CD4-positive, alpha-beta T cell (primary cell): Measurements from ENCODE around the gene LRIG3. TPM values are rescaled to one million over a fixed set of nuclear protein-coding genes. Genes with fewer than 3 reads are reported as not detected.

ENCODE experiments used
- ATAC-seq: fragments of 200-7000 bp; cut with Tn5 transposase; one replicate; pipeline ENCODE4 v1.10.0; 2022; ENCODE audit warnings: mild to moderate bottlenecking; ENCODE audit not compliant: poor library complexity
- CTCF ChIA-PET: fragments of 350-600 bp; sonication (Branson Sonifier 250); formaldehyde crosslinking; loops from one replicate; lab custom pipeline; 2021; ENCODE audit warnings: antibody characterized with exemption, inconsistent platforms; lab: Charles Lee
- POLR2A ChIA-PET: fragments of 350-600 bp; sonication (Branson Sonifier 250); formaldehyde crosslinking; loops from one replicate; lab custom pipeline; 2021; ENCODE audit warnings: antibody characterized with exemption, inconsistent platforms; lab: Charles Lee
- DNase-seq, 14 experiments: peaks; one replicate each; pipeline ENCODE4 v3.0.0-alpha.2; 2013 to 2020; ENCODE audit warnings: mixed read lengths in 2 of 14
- H3K27ac ChIP-seq, 2 donors: one replicate each; pipeline versions ENCODE4 v1.5.1 to v1.7.0; 2013; ENCODE audit warnings: low read length in 2 of 2, low read depth in 1 of 2, mild to moderate bottlenecking in 1 of 2
- H3K27me3 ChIP-seq, 2 experiments: 1 replicate in 1 of 2; 2 replicates in 1 of 2; pipeline versions ENCODE4 v1.6.1 to v1.7.0; 2013; ENCODE audit warnings: low read length in 2 of 2, control low read depth in 1 of 2, mild to moderate bottlenecking in 1 of 2, moderate library complexity in 1 of 2; ENCODE audit not compliant: insufficient read depth in 2 of 2, control insufficient read depth in 1 of 2
- H3K36me3 ChIP-seq: one replicate; pipeline ENCODE4 v1.6.1; 2013; ENCODE audit warnings: low read length, control low read depth; ENCODE audit not compliant: insufficient read depth
- H3K4me1 ChIP-seq: one replicate; pipeline ENCODE4 v1.6.1; 2013; ENCODE audit warnings: low read length, control low read depth; ENCODE audit not compliant: insufficient read depth
- H3K4me3 ChIP-seq: one replicate; pipeline ENCODE4 v1.5.1; 2013; ENCODE audit warnings: mild to moderate bottlenecking, low read length, moderate library complexity
- H3K9me3 ChIP-seq, 2 experiments: 1 replicate in 1 of 2; 2 replicates in 1 of 2; pipeline versions ENCODE4 v1.6.1 to v1.7.0; 2013; ENCODE audit warnings: low read length in 2 of 2, mild to moderate bottlenecking in 2 of 2, control low read depth in 1 of 2, moderate library complexity in 1 of 2; ENCODE audit not compliant: control insufficient read depth in 1 of 2, insufficient read depth in 1 of 2
- H3K27ac Mint-ChIP-seq: one replicate; pipeline ENCODE4 v1.8.0; 2020; ENCODE audit warnings: mixed read lengths
- H3K27me3 Mint-ChIP-seq: one replicate; pipeline ENCODE4 v1.8.0; 2021; ENCODE audit warnings: mixed read lengths
- H3K36me3 Mint-ChIP-seq: one replicate; pipeline ENCODE4 v1.8.0; 2021; ENCODE audit warnings: low read depth, mixed read lengths
- H3K4me1 Mint-ChIP-seq: one replicate; pipeline ENCODE4 v1.8.0; 2021; ENCODE audit warnings: low read depth, mixed read lengths
- H3K4me3 Mint-ChIP-seq: one replicate; pipeline ENCODE4 v1.8.0; 2020; ENCODE audit warnings: mild to moderate bottlenecking, mixed read lengths
- H3K9me3 Mint-ChIP-seq: one replicate; pipeline ENCODE4 v1.8.0; 2020; ENCODE audit warnings: mixed read lengths
- CTCF ChIP-seq: fragments of 200-600 bp; IDR thresholded peaks from one replicate; pipeline ENCODE4 v1.8.0; 2022; ENCODE audit warnings: antibody characterized with exemption, mild to moderate bottlenecking
- intact Hi-C, 2 experiments: fragments of 100-400 bp; cut with DNase I in 1 of 2; cut with micrococcal nuclease in 1 of 2; formaldehyde crosslinking; loops; one replicate each; pipeline versions ENCODE4 v1.15.1 to v1.9.0; 2023 to 2025; cut with DNase I, micrococcal nuclease
- total RNA-seq, 174 experiments: library from RNA in 2 of 174; stranded (reverse) in 2 of 174; gene quantifications; one replicate each; pipeline ENCODE4 v1.2.3 and lab custom pipeline; 2021 to 2026

Gene LRIG3
- total RNA-seq, 2 experiments from 2014 or later: not detected

- CTCF ChIA-PET: no interaction called here
- ATAC-seq: no peak
- no peak for DNase-seq
- H3K9me3 ChIP-seq: peaks cover 0 to 4% of the 10 kb centered on the region in 2 experiments
- Mint-ChIP-seq H3K36me3 (no peaks in the 10 kb centered on the region), H3K27me3 (no peaks in the 10 kb centered on the region), H3K9me3 (no peaks in the 10 kb centered on the region), H3K4me3 (no peak overlapping the region), H3K27ac (no peak overlapping the region), H3K4me1 (no peaks in the 10 kb centered on the region)
- H3K4me1 ChIP-seq: no peaks in the 10 kb centered on the region
- H3K27me3 ChIP-seq: no peaks in the 10 kb centered on the region
- no peaks in the 10 kb centered on the region for H3K36me3 ChIP-seq
- TF ChIP-seq CTCF: no peak
- intact Hi-C loops: no loop called here
- POLR2A ChIA-PET: no interaction called here
- no peak overlapping the region for H3K4me3 ChIP-seq
- H3K27ac ChIP-seq: no peak overlapping the region
Measured at GRCh38 chr12:58871556-58871955, 48.7 kb downstream of the LRIG3 start.

- DNase-seq (no peak), ATAC-seq (no peak)
- H3K4me3 ChIP-seq: no peak overlapping the region
- H3K9me3 ChIP-seq: peaks cover 0 to 1% of the 10 kb centered on the region in 2 experiments
- Mint-ChIP-seq H3K9me3 (no peaks in the 10 kb centered on the region), H3K27ac (no peak overlapping the region), H3K27me3 (no peaks in the 10 kb centered on the region), H3K4me3 (no peak overlapping the region), H3K4me1 (no peaks in the 10 kb centered on the region), H3K36me3 (no peaks in the 10 kb centered on the region)
- H3K27me3 ChIP-seq: no peaks in the 10 kb centered on the region
- H3K27ac ChIP-seq: no peak overlapping the region
- POLR2A ChIA-PET: no interaction called here
- CTCF ChIA-PET: no interaction called here
- no peaks in the 10 kb centered on the region for H3K4me1 ChIP-seq
- intact Hi-C loops: no loop called here
- H3K36me3 ChIP-seq: no peaks in the 10 kb centered on the region
- TF ChIP-seq CTCF: no peak
Measured at GRCh38 chr12:58870595-58870994, 49.7 kb downstream of the LRIG3 start.

GRCh38 chr12:58860788-58861240, 59.5 kb downstream of the LRIG3 start:
- intact Hi-C loops: no loop called here
- ChIA-PET CTCF (no interaction called here), POLR2A (no interaction called here)
- ATAC-seq (no peak), DNase-seq (no peak)
- H3K36me3 ChIP-seq: no peaks in the 10 kb centered on the region
- Mint-ChIP-seq H3K27ac (no peak overlapping the region), H3K4me1 (no peaks in the 10 kb centered on the region), H3K36me3 (no peaks in the 10 kb centered on the region), H3K27me3 (no peaks in the 10 kb centered on the region), H3K4me3 (no peak overlapping the region), H3K9me3 (peaks cover 2% of the 10 kb centered on the region)
- no peak overlapping the region for H3K4me3 ChIP-seq
- H3K9me3 ChIP-seq: peaks cover 0 to 8% of the 10 kb centered on the region in 2 experiments
- TF ChIP-seq CTCF: no peak
- no peaks in the 10 kb centered on the region for H3K4me1 ChIP-seq
- no peaks in the 10 kb centered on the region for H3K27me3 ChIP-seq
- H3K27ac ChIP-seq: no peak overlapping the region
